Muscle of arm (tissue), 12 donors: Measurements from ENCODE around the gene ESRP2. TPM values are rescaled to one million over a fixed set of nuclear protein-coding genes. Genes with fewer than 3 reads are reported as not detected.

Experiments used
- DNase-seq: peaks from one replicate; pipeline ENCODE4 v3.0.0-alpha.2; 2013
- polyA plus RNA-seq, 12 donors: library from polyadenylated mRNA; unstranded; fragments of 120-200 nt; gene quantifications; one replicate each; pipeline ENCODE4 v1.2.1, GENCODE V29; 2013; ENCODE audit not compliant: insufficient read length in 12 of 12

ESRP2 gene
- polyA plus RNA-seq, 12 donors, result 0.31 to 31.4 (median 0.78) TPM; not detected in 1

GRCh38 chr16:68264128-68265077 is 28.5 kb upstream of the ESRP2 start, which contains the start of gene SLC7A6:
TSS of gene SLC7A6 (plus strand) at chr16:68264526. CDS start at chr16:68274727, 10,201 bp downstream.
- DNase-seq, result peak; percentile 69

GRCh38 chr16:68263559-68264127 is 27.7 kb upstream of the ESRP2 start:
- DNase-seq, result no peak

- no peak for DNase-seq
Measured at GRCh38 chr16:68259007-68259825, 23.3 kb upstream of the ESRP2 start.

GRCh38 chr16:68257906-68258800 is 22.2 kb upstream of the ESRP2 start:
- DNase-seq, result no peak

GRCh38 chr16:68257251-68257905 is 21.5 kb upstream of the ESRP2 start:
- DNase-seq, result no peak

- no peak for DNase-seq
Measured at GRCh38 chr16:68255712-68256111, 19.8 kb upstream of the ESRP2 start.

GRCh38 chr16:68253721-68254120 is 17.8 kb upstream of the ESRP2 start:
- no peak for DNase-seq

GRCh38 chr16:68252383-68252782 is 16.5 kb upstream of the ESRP2 start:
- DNase-seq, result no peak

GRCh38 chr16:68251832-68252231 is 15.9 kb upstream of the ESRP2 start:
- DNase-seq, result no peak

- DNase-seq, result no peak
Measured at GRCh38 chr16:68250951-68251350, 15.0 kb upstream of the ESRP2 start.

GRCh38 chr16:68249371-68249770 is 13.4 kb upstream of the ESRP2 start:
- DNase-seq, result no peak

- DNase-seq, result no peak
Measured at GRCh38 chr16:68247932-68248331, 12.0 kb upstream of the ESRP2 start.

- no peak for DNase-seq
Measured at GRCh38 chr16:68247400-68247799, 11.5 kb upstream of the ESRP2 start.

- DNase-seq, result no peak
Measured at GRCh38 chr16:68246666-68247065, 10.7 kb upstream of the ESRP2 start.

GRCh38 chr16:68246121-68246520 is 10.2 kb upstream of the ESRP2 start:
- no peak for DNase-seq

- peak; percentile 96 for DNase-seq
Measured at GRCh38 chr16:68244903-68245853, 9.3 kb upstream of the ESRP2 start, which contains the start of gene PLA2G15. TSS of gene PLA2G15 (plus strand) at chr16:68245373. CDS start at chr16:68245427, 54 bp downstream.

- no peak for DNase-seq
Measured at GRCh38 chr16:68244481-68244902, 8.6 kb upstream of the ESRP2 start.

GRCh38 chr16:68242926-68243858 is 7.3 kb upstream of the ESRP2 start:
- no peak for DNase-seq
